HepG2 (cell line): ENCODE data around the gene LIPE. TPM values are rescaled to one million over a fixed set of nuclear protein-coding genes. Genes with fewer than 3 reads are reported as not detected.

Experiments
- ATF2 ChIP-seq: sonication (generic); formaldehyde crosslinking; IDR thresholded peaks from 2 replicates; pipeline ENCODE4 v1.4.0; 2020; ENCODE audit warnings: missing genetic modification reagents
- CBX5 ChIP-seq: sonication (generic); formaldehyde crosslinking; IDR thresholded peaks from 2 replicates; pipeline ENCODE4 v1.4.0; 2020; ENCODE audit warnings: missing genetic modification reagents, borderline replicate concordance
- CTCF ChIP-seq: sonication (generic); formaldehyde crosslinking; IDR thresholded peaks from 2 replicates; pipeline ENCODE4 v1.5.0; 2020; ENCODE audit warnings: mild to moderate bottlenecking, missing genetic modification reagents, moderate library complexity
- DNMT3B ChIP-seq: conservative IDR thresholded peaks from 2 replicates; pipeline ENCODE4 v1.6.1; 2016; ENCODE audit warnings: missing biosample characterization, control low read depth
- KLF6 ChIP-seq: IDR thresholded peaks from 2 replicates; pipeline ENCODE4 v1.8.0; 2016; ENCODE audit warnings: missing biosample characterization, missing genetic modification reagents
- LCORL ChIP-seq, 2 experiments: fragments of 450-650 bp in 1 of 2; sonication (generic) in 1 of 2; formaldehyde crosslinking in 1 of 2; IDR thresholded peaks; 2 replicates each; pipeline versions ENCODE4 v1.5.0 to v1.6.1; 2017 to 2020; ENCODE audit warnings: antibody characterized with exemption in 1 of 2, missing genetic modification reagents in 1 of 2
- NFYB ChIP-seq: sonication (generic); formaldehyde crosslinking; IDR thresholded peaks from 2 replicates; pipeline ENCODE4 v1.4.0; 2020; ENCODE audit warnings: missing genetic modification reagents
- NR2C2 ChIP-seq: sonication (generic); formaldehyde crosslinking; IDR thresholded peaks from 2 replicates; pipeline ENCODE4 v1.4.0; 2020; ENCODE audit warnings: missing genetic modification reagents, mild to moderate bottlenecking, moderate library complexity, borderline replicate concordance
- NR3C1 ChIP-seq: sonication (generic); formaldehyde crosslinking; IDR thresholded peaks from 2 replicates; pipeline ENCODE4 v1.4.0; 2020; ENCODE audit warnings: missing genetic modification reagents
- RBM39 ChIP-seq: fragments of 200-400 bp; formaldehyde crosslinking; IDR thresholded peaks from one replicate; pipeline ENCODE4 v1.6.1; 2018; ENCODE audit warnings: antibody characterized with exemption, mild to moderate bottlenecking, low read depth, low read length; ENCODE audit not compliant: poor library complexity, severe bottlenecking
- SAP130 ChIP-seq: IDR thresholded peaks from 2 replicates; pipeline ENCODE4 v1.6.1; 2016; ENCODE audit warnings: low read depth
- TFE3 ChIP-seq: IDR thresholded peaks from 2 replicates; pipeline ENCODE4 v1.6.1; 2016
- TGIF2 ChIP-seq: IDR thresholded peaks from 2 replicates; pipeline ENCODE4 v1.6.1; 2016; ENCODE audit warnings: control low read depth, missing compliant biosample characterization
- ZBTB46 ChIP-seq: sonication (generic); formaldehyde crosslinking; IDR thresholded peaks from 2 replicates; pipeline ENCODE4 v1.4.0; 2020; ENCODE audit warnings: mild to moderate bottlenecking, missing genetic modification reagents, borderline replicate concordance
- ZNF142 ChIP-seq: sonication (generic); formaldehyde crosslinking; IDR thresholded peaks from 2 replicates; pipeline ENCODE4 v1.4.0; 2020; ENCODE audit warnings: missing genetic modification reagents
- ZNF263 ChIP-seq: sonication (generic); formaldehyde crosslinking; IDR thresholded peaks from 2 replicates; pipeline ENCODE4 v1.4.0; 2020; ENCODE audit warnings: missing genetic modification reagents
- polyA plus RNA-seq, 8 experiments: library from polyadenylated mRNA; depleted of rRNA in 3 of 8; stranded (reverse) in 7 of 8; unstranded in 1 of 8; fragments of >200 nt; fragmentation: Illumina TruSeq in 4 of 8; extraction: Trizol in 4 of 8; gene quantifications; 2 replicates each; pipeline versions ENCODE4 v1.2.1 to v1.2.3, GENCODE V29; 2011 to 2016; ENCODE audit warnings: low read depth in 4 of 8, missing spikeins in 1 of 8, mixed read lengths in 1 of 8; ENCODE audit not compliant: insufficient read depth in 1 of 8
- total RNA-seq, 5 experiments: library from RNA; depleted of rRNA; stranded (reverse); fragments of >200 nt; fragmentation: Illumina TruSeq; extraction: Trizol; gene quantifications; 2 replicates each; pipeline ENCODE4 v1.2.3, GENCODE V29; 2016; ENCODE audit warnings: low read depth in 1 of 5

Gene LIPE
- total and polyA plus RNA-seq, 2 of the 13 experiments (the other 11 are each of a cell fraction or from before 2014, with no cell fraction given) = not detected

GRCh38 chr19:42440357-42441048 is 13.3 kb upstream of the LIPE start (continued):
- TF ChIP-seq ZBTB46 (CRISPR knock-in tag) (no peak), RBM39 (no peak), TFE3 (CRISPR knock-in tag) (0 out of 2 replicates have a peak, but pooled peaks have one; percentile 20), CBX5 (peak; percentile 45; the same call in 1 of the 2 replicates), ZNF263 (CRISPR knock-in tag) (0 out of 2 replicates have a peak, but pooled peaks have one; percentile 14), TGIF2 (CRISPR knock-in tag) (0 out of 2 replicates have a peak, but pooled peaks have one; percentile 21), NR3C1 (CRISPR knock-in tag) (no peak), CTCF (CRISPR knock-in tag) (peak; percentile 82), LCORL (IDR thresholded peaks at IDR 0.05) (no peak), LCORL (CRISPR knock-in tag; IDR thresholded peaks at IDR 0.05) (0 out of 2 replicates have a peak, but pooled peaks have one; percentile 35), ATF2 (CRISPR knock-in tag) (0 out of 2 replicates have a peak, but pooled peaks have one; percentile 44), SAP130 (CRISPR knock-in tag) (0 out of 2 replicates have a peak, but pooled peaks have one; percentile 15), NR2C2 (CRISPR knock-in tag) (no peak), NFYB (CRISPR knock-in tag) (no peak), DNMT3B (CRISPR knock-in tag) (no peak), ZNF142 (CRISPR knock-in tag) (0 out of 2 replicates have a peak, but pooled peaks have one; percentile 53), KLF6 (0 out of 2 replicates have a peak, but pooled peaks have one; percentile 22)
